Stimulated activated CD8-positive, alpha-beta memory T cell treated with anti-CD3 and anti-CD28 coated beads, Interleukin-12 subunit alpha, Interleukin-12 subunit beta, amount 100 ng/mL, for 1 hour (primary cell): ENCODE results near the gene KCNE1.
"Not testable (repeated sequence)": the region's sequence is repeated elsewhere in the genome, so short reads cannot be mapped to it uniquely, and the experiment has no call there.

Experiments
- DNase-seq: peaks from one replicate; pipeline ENCODE4 v3.0.0-alpha.2; 2020; ENCODE audit warnings: low read depth

The KCNE1 gene

DNA sequence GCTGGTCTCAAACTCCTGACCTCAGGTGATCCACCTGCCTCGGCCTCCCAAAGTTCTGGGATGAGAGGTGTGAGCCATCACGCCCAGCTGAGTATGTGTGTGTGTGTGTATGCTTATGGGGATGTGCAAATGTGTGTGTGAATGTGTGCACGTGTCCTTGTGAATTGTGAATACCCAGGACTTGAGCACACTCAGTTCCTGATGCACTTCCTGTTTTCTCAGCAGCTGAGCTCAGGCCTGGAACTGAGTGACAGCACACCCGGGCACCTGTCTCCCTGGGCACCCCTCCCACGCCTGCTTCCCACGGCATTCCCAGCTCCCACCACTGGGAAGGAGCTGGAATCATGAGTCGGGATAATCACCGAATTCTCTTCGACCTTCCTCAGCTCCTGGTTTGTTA is 104.7 kb downstream of the KCNE1 start:
- DNase-seq = not testable (repeated sequence)

DNA sequence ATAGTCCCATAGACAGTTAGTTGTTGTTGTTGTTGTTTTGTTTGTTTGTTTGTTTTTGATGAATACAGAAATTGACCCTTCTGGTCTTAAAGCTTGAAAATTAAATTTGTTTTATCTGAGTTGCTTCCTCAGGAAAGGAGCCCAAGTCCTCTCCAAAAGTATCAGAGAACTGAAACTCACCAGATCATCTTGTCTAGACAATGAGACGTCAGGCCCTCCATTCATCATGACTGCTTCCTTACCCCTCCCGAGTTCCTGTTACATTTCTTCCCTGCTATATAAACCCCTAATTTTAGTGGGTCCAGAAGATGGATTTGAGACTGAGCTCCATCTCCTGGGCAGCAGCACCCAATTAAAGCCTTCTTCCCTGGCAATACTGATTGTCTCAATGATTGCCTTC is 105.3 kb downstream of the KCNE1 start:
- DNase-seq = not testable (repeated sequence)

DNA sequence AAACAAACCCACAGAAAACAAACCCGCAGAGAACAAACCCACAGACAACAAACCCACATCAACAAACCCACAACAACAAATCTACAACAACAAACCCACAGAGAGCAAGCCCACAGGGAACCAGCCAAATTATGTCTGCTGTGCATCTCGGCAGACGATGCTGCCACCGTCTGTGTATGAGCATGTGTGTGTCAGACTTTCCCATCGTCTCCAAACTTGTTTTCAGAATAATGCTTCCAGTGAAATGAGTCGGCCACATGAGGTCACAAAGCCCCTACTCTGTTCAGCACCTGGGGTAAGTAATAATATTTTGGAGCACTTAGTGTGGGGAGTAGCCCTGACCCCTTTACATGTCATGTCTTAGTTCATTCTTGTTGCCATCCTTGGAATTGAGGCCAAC is 105.9 kb downstream of the KCNE1 start:
- not testable (repeated sequence) for DNase-seq

DNA sequence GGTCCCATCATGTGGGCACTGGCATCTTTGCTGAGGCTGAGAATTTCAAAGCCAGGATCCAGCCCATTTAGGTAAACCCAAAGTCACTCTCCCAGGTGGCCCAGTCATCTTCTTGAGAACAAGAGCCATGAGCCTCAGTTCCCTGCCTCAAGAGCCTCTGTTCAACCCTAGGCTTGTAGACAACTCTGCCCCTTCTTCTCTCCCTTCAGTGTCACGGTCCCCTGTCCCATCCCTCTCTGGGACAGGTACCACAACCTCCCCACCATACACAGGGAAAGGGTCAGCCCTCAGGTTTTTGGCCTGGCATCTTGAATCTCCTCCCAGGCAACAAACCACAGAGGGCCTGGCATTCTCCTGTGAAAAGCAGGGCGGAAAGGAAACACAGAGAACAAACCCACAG is 106.3 kb downstream of the KCNE1 start:
- not testable (repeated sequence) for DNase-seq

DNA sequence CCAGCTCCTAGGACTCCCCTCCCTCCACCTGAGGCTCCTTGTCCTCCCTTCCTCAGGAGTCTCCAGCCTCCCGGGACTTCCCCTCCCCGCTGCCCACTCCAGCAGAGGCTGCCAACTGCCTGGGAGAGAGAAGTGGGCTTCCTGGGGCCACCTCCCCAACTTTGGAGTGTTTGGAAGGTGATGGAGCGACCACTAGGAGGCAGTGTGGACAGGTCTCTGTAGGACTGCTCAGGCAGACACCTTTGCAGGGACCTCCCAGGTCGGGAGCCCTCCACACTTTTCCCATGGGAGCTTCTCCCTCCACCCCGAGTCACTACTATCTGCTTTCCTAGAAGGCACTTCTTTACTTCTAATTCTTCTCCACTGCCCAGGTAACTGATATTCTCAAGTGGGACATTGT is 107.3 kb downstream of the KCNE1 start:
- not testable (repeated sequence) for DNase-seq

DNA sequence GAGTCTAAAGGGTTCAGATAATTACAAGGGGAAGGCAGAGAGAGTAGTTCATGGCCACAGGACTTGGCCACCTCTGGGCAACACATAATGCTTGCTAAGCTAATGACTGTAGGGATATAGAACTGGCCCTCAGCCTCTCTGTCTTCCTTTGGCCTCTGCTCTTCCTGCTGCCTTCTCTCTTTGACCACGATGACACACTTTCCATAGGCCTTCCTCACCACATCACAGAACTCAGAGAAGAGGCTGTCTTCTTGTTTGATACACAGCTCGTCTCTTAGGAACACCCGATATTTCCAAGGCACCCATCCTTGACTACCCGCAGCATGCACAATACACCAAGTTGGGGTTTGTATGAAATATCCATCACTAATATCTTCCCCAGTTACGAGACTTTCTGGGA is 111.5 kb downstream of the KCNE1 start:
- not testable (repeated sequence) for DNase-seq
